HG02623 (cell line): Measurements from ENCODE around the gene MAPK8IP2.
A peak's percentile ranks its signal among the peaks of the same experiment; 100 is the strongest.

Source experiments
- ATAC-seq: cut with Tn5 transposase; IDR thresholded peaks from one replicate; pipeline ENCODE4 v1.9.1; 2021; ENCODE audit warnings: moderate library complexity; ENCODE audit not compliant: unreplicated experiment

Gene MAPK8IP2

DNA sequence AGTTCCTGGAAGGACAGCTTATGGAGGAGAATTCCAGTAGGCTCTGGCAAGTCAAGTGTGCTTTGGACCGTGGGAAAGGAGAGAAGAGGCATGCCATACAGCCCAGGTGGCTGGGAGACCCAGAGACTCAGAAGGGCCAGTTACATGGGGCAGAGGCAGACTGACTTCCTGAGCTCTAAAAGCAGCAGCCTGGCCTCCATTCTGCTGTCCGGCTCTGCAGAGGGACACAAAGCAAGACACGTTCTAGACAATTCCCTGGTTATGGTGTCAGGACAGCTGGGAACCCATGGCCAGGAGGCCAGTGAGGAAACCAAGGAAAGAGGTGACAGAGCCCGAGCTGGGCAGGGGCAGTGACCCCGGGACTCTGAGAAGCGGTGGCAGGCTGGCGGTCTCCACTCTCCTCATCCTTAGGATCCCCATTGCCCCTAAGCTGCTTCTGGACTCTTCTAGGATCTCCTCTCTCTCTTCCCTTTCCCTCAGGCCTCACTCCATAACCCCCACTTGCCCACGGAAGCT is 25.1 kb upstream of the MAPK8IP2 start:
- no peak for ATAC-seq

DNA sequence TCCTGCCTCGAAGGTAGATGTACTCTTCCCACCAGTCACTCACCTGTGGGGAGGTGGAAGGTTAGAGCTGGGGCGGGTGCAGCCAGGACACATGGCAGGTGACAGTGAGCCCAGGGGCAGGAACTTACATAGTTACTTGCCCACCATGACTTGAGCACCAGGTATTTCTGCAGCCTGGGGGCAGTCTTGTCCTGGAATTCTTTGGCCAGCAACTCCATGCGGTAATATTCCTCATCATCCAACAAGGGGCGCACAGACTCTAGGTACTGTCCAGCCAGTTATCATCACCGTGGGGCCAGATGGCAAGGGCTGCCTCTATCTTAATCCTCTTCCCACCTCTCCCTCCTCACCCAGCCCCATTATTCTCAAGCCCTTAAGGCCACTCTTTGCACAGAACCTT is 24.5 kb upstream of the MAPK8IP2 start:
- no peak for ATAC-seq

DNA sequence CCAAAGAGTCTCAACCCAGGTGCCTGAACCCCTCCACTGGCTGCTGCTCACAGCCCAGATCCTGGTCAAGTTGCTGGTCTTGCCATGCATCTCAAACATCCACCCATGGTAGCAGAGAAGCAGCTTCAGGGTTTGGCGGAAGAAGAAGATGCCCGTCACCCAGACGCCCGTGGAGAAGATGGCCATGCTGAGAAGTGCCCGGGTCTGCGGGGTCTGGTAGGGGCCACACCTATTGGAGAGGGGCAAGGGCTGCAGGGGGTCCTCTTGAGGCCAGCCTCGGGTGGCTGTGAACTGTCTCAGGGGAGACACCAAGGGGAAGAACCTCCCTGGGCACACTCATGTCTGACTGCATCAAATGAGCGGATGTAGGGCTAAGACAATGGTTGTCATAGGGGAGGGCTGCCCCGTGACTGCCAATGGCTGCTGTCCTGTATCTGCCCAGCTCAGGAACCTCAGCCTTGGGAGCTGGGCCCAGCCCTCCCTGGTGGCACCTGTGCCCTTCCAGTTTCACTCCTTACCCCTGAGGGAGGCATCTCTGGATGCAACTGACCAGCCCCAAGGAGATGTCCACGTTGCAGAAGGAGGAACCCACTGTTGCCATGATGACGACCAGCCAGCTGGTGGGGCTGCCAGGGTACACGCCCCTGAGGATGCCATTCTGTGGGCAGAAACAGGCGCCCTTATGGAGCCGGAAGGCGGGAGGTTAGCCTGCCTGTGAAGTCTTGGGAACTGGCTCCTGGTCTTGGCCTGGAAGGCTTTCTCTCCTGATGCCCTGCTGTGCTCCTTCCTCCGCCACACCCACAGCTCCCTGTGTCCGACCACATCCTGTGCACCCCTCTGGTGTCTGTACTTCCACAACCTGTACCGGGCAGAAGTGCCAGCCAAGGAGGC is 23.5 kb upstream of the MAPK8IP2 start:
- ATAC-seq = no peak

DNA sequence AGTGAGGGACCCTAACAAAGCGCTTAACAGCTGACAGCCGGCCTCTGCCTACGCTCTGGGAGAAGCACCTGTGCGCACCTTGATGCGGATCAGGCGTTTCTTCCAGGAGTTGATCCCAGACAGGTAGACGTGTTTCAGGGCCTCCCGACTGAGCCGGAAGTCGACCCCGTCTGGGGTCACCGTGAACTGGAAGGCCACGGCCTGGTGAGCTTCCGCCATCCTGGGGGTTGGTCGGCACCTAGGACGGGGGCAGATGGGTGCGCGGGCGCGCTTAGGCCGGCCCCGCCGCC is 23.0 kb upstream of the MAPK8IP2 start:
- no peak for ATAC-seq

DNA sequence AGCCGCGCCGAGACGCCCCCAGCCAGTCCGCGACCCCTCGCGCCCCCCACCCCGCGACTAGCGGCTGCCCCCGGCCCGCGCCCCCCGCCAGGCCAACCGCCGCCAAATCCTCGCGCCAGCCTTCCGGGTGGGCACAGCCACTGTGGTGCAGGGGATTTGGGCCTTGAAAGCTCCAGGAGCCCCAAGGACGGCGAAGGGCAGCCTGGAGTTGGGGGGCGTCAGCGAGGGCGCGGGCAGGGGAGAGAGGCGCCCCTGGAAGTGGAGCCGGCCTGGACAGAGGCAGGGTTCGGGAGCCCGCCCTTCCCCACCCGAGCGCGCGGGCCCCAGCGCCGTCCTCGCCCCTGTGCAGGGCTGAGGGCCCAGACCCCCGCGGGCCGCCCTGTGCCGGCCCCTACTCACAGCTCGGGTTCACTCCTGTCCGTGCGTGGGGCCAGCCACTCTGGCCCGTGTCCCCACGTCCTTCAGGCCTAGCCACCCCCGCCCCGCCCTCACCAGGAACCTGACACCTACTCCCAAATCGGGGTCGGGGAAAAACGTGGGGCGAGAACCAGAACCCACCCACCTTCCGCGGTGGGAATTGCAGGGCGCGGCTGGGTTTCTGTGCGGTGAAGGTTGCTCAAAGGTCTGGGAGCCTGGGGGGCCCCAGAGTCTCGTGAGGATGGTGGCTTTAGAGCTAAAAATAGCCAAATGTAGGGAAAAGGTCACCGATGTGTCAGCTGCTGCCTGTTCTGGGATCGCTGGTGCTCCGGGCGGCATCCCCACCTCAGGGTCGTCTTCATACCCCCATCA is 22.4 kb upstream of the MAPK8IP2 start, which contains the start of gene CPT1B:
Gene CPT1B (minus strand): TSS at position 441 of the 789 bp plus-strand sequence. CDS start 512 bp downstream, outside the sequence.
- no peak for ATAC-seq

DNA sequence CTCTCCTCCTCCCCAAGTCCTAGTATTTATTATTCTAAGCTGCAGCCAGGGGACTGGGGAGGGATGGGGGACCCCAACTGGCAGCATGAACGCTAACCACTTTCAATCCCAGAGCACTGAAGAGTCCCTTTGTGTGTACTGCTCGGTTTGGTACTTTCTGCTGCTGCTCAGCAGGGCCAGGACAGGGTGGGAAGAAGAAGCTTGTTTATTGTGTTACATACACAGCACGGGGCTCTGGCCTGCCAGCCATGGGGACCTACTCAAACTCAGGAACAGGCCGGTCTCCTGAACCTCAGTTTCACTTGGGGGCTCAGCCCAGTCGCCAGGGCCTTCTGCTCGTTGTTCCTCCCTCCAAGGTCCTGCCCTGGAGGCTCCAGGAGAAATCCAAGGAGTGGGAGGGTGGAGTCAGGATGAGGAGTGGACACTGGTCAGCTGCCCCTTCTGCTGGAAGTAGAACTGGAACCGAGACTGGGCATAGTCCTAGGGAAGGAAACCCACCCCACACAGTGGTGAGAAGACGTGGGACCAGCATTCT is 21.8 kb upstream of the MAPK8IP2 start:
- no peak for ATAC-seq

DNA sequence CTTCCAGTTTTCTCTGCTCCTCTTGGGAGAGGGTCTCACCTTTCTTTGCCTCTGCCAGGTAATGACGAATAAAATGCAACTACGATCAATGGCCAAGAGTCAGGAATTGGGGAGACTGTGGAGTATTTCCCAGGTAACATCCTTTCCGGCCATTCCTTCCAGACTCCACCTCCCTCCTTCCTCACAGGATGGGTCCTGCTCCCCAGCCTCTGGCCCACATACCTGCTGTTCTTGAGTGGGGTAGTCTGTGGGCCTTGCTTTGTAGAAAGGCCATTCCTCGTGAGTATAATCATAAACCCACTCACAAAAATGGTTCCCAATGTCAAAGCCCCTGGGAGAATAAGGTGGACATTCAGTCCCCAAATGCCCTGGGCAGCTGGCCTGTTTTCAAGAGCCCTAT is 20.8 kb upstream of the MAPK8IP2 start:
- no peak for ATAC-seq

DNA sequence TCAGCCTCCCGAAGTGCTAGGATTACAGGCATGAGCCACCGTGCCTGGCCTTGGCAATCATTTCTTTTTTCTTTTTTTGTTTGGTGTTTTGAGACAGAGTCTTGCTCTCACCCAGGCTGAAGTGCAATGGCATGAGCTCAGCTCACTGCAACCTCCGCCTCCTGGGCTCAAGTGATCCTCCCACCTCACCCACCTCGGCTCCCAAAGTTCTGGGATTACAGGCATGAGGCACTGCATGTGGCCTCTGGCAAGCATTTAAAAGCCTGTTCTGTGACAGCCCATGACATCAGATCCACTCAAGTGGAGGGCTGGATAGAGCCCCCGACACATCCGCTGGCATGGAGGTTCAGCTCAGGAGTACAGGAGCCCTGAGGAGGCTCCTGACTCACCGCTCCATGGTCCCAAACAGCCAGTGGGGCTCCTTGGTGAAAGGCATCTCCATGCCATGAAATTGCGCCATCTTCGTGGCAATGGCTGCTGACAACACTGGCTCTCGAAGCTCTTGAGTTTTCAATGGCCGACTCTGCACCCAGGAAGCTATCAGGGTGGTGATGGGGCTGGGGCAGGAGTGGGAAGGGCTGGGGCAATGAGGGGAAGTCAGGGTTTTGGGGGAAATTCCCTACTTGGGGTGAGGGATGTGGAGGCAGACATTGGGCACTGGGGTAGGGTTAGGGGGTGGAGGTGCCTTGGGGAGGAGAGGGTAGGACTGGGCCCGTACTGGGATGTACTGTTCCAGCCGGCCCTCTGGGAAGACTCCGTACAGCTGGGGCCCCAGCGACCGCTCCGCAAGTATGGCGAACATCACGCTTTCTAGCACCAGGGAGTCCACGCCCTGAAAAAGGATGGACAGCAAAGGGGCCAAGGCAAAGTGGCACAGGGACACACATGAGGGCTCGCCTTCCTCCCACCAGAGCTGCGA is 19.3 kb upstream of the MAPK8IP2 start:
- no peak for ATAC-seq

DNA sequence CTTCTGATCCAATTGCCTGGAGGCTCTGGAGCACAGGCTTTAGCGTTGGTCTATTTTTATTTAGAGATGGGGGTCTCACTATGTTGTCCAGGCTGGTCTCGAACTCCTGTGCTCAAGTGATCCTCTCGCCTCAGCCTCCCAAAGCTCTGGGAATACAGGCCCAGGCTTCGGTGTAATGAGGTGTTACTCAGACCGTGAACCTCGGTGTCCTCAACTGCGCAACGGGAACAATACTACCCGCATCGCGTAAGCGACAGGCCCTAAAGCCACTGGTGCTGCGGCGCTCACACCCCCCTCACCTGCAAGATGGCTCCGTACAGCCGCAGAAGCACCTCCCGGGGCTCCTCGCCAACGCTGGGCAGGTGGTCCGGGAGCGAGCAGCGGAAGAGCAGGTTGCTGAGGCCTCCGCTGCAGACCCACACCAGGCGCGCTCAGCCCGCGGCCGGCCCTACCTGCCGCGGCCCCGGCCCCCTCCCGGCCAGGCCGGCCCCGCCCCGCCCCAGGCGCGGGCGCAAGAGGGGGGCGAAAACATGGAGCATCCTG is 18.6 kb upstream of the MAPK8IP2 start:
- no peak for ATAC-seq

DNA sequence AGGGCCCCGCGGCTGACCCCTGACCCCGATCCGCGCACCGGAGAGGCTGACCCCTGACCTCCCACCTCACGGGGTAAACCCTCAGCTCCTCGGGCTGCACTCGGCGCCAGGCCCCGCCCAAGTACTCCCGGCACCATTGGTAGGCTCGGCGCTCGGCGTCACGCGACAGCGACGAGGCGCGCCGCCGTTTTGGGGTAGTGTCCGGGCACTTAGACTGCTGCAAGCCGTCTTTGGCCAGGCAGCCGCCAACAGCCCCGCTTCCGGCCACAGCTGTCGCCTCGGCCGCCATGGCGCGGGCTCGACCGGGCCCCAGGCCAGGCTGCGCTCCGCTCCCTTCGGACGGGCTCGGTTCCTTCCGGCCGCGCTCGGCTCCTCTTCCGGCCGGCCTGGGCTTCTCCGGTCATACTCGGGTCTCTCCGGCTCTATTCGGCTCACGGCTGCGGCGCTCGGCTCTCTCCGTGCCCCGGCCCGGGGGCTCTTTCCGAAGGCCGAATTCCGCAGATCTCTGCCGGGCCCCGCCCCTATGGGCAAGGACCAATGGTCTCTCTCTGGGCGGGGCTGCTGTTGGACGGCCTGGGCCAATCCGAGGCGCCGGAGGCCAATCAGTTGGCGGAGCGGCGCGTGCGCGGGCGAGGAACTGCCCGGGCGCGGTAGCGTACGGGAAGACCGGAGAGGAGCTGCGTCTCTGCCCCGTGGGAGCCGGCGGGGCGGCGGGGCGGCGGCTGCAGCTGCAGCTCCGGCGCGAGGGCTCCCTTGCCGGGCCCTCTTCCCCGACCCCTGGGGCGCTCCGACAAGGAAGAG is 17.9 kb upstream of the MAPK8IP2 start, which contains the start of gene CHKB:
Gene CHKB (minus strand): TSS at position 357 of the 801 bp plus-strand sequence. CDS start 68 bp downstream, at position 289.
- ATAC-seq = peak; percentile 87

DNA sequence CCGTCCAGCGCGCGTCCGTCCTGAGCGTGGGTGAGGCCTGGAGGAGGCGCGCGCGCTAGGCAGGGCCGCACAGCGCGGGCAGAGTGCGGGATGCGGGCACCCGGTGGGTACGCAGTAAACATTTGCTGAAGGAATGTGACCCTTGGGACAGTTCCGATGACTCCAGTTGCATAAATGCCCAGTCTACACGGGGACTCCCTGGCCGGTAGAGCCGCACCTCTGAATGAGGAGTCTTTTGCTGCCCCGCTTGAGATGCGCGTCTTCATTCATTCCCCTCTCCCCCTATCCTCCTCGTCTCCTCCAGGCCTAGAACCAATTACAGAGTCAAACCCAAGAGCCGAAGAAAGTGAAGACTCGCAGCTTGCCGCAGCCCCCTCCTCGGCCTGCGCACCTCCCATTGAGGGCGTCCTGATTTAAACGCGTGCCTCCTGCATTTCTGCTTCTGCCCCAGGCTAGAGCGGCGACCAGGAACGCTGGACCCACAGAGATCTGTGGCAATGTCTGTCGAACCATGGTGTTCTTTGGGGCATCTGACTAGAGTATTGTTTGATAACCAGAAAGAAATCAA is 17.2 kb upstream of the MAPK8IP2 start:
- ATAC-seq = peak; percentile 13

DNA sequence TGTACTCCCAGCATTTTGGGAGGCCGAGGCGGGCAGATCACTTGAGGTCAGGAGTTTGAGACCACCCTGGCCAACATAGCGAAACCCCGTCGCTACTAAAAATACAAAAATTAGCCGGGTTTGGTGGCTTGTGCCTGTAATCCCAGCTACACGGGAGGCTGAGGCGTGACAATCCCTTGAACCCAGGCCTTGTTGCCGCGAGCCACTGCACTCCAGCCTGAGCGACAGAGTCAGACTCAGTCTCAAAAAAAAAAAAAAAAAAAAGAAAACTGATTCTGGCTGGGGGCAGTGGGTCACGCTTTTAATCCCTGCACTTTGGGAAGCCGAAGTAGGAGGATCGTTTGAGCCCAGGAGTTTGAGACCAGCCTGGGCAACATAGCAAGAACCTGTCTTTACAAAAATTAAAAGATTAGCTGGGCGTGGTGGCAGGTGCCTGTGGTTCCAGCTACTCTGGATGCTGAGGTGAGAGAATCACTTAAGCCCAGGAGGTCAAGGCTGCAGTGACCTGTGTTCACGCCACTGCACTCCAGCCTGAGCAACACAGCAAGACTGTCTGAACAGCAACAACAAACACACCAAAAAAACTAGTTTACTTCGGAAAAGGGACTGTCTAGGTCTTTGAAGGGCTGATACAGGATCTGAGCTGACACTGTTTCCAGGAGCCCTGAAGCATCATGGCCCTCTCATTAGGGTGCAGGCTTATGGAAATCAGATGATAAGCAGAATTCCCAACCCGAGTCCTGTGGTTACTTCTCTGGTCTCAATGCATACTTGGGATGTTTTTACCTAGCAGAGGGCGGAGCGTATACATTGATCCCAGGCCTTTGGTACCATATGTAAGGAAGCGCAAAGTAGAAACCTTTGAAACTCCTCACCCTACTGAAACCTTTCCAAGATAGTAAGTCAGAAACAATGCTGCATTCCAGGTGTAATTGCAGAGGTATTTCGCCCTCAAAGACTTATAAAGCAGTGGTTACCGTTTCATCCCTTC is 16.2 kb upstream of the MAPK8IP2 start:
- ATAC-seq = no peak

DNA sequence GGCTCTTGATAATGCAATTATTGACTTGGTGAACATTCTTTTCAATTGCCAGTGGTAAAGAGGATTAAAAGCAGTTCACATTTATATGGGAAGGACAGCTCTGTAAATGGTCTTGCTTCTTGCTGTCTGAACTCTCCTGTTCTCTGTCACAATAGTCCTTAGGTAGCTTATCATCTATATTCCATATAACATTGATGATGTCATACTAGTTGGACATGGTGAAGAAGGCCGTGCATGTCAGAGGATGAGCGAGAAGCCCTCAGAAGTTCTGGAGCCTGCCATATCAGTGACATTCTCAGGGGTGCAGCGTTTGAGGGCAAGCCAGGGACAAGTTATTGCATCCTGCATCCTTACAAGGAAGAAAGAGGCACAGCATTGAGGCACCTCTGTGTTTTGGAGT is 15.4 kb upstream of the MAPK8IP2 start:
- ATAC-seq = no peak

DNA sequence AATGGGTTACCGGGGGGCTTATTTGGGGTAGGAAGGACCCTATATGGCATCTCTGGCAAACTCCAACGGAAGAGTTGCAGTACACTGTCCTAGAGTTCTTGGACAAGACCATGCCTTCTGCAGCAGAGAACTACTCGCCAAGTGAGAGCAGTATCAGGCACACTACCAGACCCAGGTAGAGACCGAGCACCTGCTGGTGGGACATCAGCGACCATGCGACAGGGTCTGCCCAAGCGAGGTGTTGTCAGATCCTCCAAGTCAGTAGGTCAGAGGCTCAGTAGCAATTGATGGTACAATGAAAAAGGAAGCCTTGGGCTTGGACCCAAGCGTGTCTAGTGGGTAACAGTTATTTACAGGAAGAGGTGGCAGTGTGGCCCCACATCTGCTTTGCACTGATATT is 14.8 kb upstream of the MAPK8IP2 start:
- ATAC-seq = no peak

DNA sequence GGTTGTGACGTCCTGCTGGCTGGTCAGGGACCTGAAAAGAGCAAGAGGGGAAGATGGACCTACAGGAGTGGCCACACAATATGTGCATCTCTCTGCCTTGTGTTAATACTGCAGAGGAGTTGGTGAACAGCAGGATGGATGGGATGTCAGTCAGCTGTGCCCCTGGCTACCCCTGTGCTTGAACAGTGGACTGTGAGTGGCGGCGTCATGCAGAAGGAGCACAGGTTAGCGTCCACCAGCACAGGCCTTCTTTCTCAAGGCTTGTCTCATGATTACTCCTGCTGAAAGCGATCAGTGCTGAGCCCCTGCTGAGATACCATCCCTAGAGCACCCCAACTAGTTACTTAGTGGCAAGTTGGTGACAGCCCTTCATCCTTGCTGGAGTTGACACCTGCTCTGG is 14.2 kb upstream of the MAPK8IP2 start:
- ATAC-seq = no peak

DNA sequence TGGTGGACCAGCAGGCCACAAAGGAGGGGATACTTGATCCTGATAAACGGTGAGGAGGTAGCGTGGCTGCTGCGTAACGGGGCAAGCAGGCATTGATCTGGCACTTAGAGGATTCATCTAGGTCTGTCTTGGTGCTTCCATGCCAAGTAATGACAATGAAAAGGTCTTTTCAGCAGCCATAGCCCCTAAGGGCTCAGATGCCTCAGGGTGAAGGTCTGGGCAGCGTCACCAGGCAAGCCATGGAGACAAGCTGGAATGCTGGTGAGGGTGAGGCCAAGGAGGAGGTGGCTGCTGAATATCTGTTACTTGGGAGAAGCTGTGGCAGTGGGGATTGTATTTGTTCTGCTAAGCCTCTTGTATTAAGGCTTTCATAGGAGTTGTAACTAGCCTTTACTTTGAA is 13.2 kb upstream of the MAPK8IP2 start:
- ATAC-seq = no peak

DNA sequence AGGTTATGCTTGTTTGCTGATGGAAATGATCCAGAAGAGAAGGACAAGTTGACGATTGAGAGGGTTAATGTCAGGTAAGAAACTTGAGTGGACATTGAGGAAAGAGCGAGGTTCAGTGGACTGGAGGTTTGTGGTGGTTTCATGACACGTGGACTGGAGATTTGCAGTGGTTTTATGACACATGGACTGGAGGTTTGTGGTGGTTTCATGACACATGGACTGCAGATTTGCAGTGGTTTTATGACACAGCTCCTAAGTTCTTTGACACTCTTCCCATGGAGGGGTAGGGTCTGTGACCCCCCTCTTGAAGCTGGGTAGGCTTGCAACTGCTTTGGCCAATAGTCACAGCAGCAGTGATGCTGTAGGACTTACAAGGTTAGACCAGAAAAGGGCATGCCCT is 5.4 kb upstream of the MAPK8IP2 start:
- ATAC-seq = no peak

DNA sequence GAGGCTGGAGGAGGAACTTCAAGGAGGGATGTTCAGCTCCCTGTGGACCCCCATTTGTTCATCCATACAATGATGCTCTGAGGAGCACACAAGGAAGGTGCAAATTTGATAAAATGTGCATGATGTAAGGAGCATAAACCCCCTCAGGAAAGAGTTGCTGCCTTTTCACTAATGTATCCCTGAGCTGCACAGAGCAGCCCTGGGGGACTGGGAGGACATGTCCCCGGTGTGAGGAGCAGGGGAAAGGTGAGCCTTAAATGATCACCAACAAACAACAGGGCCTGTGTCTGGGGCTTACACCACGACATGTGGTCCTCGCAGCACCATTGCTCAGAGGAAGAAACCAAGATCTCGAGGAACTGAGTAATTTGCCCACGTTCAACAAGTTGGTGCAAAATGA is 3.5 kb upstream of the MAPK8IP2 start:
- ATAC-seq = no peak
